ENCODE measurements around the gene STRIP1. TPM values are rescaled to one million over a fixed set of nuclear protein-coding genes. Genes with fewer than 3 reads are reported as not detected.
"Not testable (repeated sequence)": the region's sequence is repeated elsewhere in the genome, so short reads cannot be mapped to it uniquely, and the experiment has no call there.

The STRIP1 gene
- total RNA-seq, 2 donors from 2014 or later, result 34.0 to 38.2 TPM

GRCh38 chr1:110006516-110006915, 27.9 kb upstream of the STRIP1 start:
- ATAC-seq (no peak), DNase-seq (no peak)
- intact Hi-C loops (cut with DNase I, micrococcal nuclease), result no loop called here

DNA sequence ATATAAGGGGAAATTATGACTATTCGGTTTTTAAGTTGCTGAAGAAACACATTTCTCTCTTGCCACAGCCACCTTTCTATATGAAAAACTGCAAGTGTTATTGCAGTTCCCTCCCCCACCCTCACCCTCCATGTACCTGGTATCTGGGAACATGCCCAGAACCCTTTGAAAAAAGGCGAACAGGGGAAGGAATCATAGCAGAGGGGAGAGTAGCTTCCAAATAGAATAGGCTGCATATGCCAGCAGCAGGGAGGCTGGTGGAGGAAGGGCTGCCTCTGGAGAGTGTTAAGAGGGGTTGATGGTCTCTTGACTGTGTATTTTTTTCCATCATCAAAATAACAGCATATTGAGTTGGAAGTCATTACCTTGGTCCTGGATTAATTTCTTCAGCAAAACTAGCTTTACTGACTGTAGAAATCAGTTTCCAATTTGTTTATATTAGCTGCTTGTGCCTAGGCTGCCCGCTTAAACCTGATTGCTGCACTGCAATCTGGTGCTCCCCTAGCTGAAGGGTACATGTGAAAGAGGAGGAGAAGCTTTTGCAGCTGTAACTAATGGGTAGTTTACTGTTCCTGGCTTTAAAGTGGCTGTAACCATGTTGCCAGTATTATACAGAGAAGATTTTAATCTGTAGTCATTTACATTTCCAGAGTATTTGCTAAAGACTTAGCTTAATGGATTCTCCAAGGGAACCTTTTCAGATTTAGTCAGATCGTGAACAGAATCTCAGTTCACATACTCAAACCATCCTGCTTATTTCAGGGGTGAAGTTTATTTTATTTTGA, 27.2 kb upstream of the STRIP1 start:
- ATAC-seq, result no peak
- intact Hi-C loops (cut with DNase I, micrococcal nuclease), result no loop called here
- DNase-seq, result no peak

GRCh38 chr1:110008971-110009565, 25.4 kb upstream of the STRIP1 start:
- DNase-seq (no peak), ATAC-seq (no peak)
- intact Hi-C loops (cut with DNase I, micrococcal nuclease), result no loop called here

- intact Hi-C loops (cut with DNase I, micrococcal nuclease), result no loop called here
- DNase-seq (peak; percentile 41 to 48), ATAC-seq (peak; percentile 95)
Observed at GRCh38 chr1:110011527-110012041, 22.8 kb upstream of the STRIP1 start.

GRCh38 chr1:110012100-110012780, 22.2 kb upstream of the STRIP1 start:
- ATAC-seq (no peak), DNase-seq (no peak)
- intact Hi-C loops (cut with DNase I, micrococcal nuclease), result no loop called here

GRCh38 chr1:110017792-110018191, 16.6 kb upstream of the STRIP1 start:
- DNase-seq (no peak), ATAC-seq (no peak)
- intact Hi-C loops (cut with DNase I, micrococcal nuclease), result no loop called here

- DNase-seq (no peak), ATAC-seq (no peak)
- intact Hi-C loops (cut with DNase I, micrococcal nuclease), result no loop called here
Observed at GRCh38 chr1:110018396-110018795, 16.0 kb upstream of the STRIP1 start.

GRCh38 chr1:110019770-110020169, 14.7 kb upstream of the STRIP1 start:
- peak; percentile 41 for ATAC-seq
- intact Hi-C loops (cut with DNase I, micrococcal nuclease), result no loop called here
- no peak for DNase-seq

DNA sequence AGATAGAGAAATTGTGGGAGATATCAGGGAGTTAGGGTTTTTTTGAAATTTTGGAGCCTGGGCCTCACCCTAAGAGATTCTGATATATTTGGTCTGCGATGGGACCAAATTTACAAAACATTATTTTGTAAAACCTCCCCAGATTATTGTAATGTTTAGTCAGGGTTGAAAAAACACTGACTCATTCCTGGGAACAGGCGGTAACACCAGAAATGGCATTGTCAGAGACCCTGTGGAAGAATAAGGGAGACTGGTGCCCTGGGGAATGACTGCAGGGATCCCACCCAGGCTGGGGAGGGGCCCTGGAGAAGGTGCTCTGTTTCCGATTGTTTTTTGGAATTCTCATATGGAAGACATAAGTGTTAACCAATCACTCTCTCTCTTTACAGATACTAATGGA, 13.1 kb upstream of the STRIP1 start:
- DNase-seq, result no peak
- intact Hi-C loops (cut with DNase I, micrococcal nuclease), result no loop called here
- no peak for ATAC-seq

GRCh38 chr1:110024613-110025012, 9.8 kb upstream of the STRIP1 start:
- intact Hi-C loops (cut with DNase I, micrococcal nuclease), result no loop called here
- ATAC-seq (no peak), DNase-seq (no peak)

- DNase-seq; intact Hi-C loops (cut with DNase I, micrococcal nuclease); ATAC-seq: not testable (repeated sequence)
Observed at GRCh38 chr1:110030687-110031086, 3.7 kb upstream of the STRIP1 start.

DNA sequence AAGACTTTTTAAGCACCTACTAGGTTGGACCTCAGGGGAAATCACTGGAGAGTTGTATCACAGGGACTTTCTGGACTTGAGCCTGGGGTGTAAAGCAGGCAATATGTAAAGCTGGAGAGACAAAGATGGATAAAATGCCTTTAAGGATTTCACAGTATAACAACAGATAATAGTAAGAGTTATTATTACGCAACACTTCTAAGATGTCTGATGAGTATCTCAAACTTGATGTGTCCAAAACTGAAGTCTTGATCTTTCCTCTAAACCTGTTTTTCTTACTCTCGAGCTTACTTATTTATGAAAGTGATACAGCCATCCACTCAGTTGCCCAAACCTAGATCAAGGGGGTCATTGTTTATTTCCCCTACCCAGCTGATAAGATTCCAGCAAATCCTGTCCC, 2.1 kb upstream of the STRIP1 start:
- ATAC-seq, result no peak
- no peak for DNase-seq
- intact Hi-C loops (cut with DNase I, micrococcal nuclease), result no loop called here

DNA sequence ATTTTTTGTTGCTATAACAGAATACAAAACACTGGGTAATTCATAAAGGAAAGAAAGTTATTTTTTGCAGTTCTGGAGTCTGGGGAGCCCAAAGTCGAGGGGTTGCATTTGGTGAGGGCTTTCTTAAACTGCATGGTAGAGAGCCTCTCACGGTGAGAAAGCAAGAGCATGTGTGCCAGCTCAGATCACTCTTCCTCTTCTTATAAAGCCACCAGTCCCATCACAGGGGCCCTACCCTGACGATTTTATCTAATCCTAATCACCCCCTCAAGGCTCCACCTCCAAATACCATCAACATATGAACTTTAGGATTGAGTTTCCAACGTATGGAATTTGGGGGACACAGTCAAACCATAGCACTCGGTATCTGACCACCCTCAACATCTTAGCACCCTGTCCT, 1.0 kb upstream of the STRIP1 start:
- intact Hi-C loops (cut with DNase I, micrococcal nuclease), result no loop called here

GRCh38 chr1:110034040-110034450, 379 bp upstream of the STRIP1 start:
- ATAC-seq (no peak), DNase-seq (no peak)
- intact Hi-C loops (cut with DNase I, micrococcal nuclease), result no loop called here

More for the DNA sequence above, 1.0 kb upstream of the STRIP1 start:
- DNase-seq (no peak), ATAC-seq (no peak)

DNA sequence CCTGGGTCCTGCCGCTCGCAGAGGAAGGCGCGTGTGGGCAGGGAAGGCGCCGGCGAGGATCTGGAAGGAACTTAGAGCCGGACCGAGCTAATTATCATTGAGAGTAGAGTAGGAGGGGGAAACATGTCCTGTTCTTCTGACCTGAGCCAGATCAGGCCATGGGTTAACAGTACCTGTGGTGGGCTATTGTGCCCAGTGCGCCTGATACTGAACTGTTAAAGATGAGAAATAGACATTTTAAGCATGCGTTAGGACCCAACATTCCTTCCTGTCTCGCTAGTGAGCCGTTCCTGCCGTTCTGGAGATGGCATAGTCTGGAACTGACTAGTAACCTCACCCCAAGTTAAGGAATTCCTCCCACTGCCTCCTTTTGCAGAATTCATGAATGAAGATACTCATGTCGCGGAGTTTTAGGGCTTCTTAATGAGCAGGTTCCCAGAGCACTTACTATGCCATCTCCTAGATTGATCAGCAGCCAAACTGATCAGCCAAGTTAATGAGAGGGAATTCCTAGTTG, 870 bp downstream of the STRIP1 start:
- no peak for DNase-seq
- peak; percentile 46 for ATAC-seq
- intact Hi-C loops (cut with DNase I, micrococcal nuclease), result no loop called here

GRCh38 chr1:110038271-110038670, 3.8 kb downstream of the STRIP1 start:
- DNase-seq (no peak), ATAC-seq (no peak)
- intact Hi-C loops (cut with DNase I, micrococcal nuclease), result no loop called here

- peak; percentile 23 for ATAC-seq
- DNase-seq, result peak in 1 of 2 donors; percentile 27
- intact Hi-C loops (cut with DNase I, micrococcal nuclease), result no loop called here
Observed at GRCh38 chr1:110039641-110040040, 5.2 kb downstream of the STRIP1 start.

DNA sequence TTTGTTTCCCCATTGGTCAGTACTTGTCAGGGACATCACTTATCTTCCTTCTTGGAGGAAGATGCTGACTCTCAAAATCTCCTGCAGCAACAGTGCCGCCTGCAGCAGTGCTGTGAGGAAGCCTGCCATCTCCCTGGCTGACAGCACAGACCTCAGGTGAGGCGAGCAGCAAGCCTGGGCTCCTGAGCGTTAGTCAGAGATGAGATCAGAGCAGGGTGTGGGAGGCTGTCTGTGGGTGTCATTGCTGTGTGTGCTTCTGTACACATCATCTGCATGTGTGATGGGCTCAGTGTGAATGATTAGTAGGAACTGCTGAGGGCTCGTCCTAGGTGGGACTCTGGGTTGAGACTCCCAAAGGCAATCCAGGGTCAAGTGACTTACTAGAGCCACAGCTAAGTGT, 6.1 kb downstream of the STRIP1 start:
- intact Hi-C loops (cut with DNase I, micrococcal nuclease), result no loop called here
- DNase-seq (no peak), ATAC-seq (no peak)

GRCh38 chr1:110043016-110043415, 8.6 kb downstream of the STRIP1 start:
- ATAC-seq (no peak), DNase-seq (no peak)
- intact Hi-C loops (cut with DNase I, micrococcal nuclease), result no loop called here

GRCh38 chr1:110047463-110047862, 13.0 kb downstream of the STRIP1 start:
- no peak for ATAC-seq
- intact Hi-C loops (cut with DNase I, micrococcal nuclease), result no loop called here
- DNase-seq, result no peak

Data from left colon (tissue), 2 donors.